Suprapubic skin (tissue), 4 donors: ENCODE measurements around the gene SECISBP2.

ENCODE experiments used
- CTCF ChIP-seq, 2 donors: fragments of 200-600 bp in 1 of 2; fragments of 450-650 bp in 1 of 2; sonication (generic) in 1 of 2; IDR thresholded peaks; one replicate each; pipeline ENCODE4 v1.5.1; 2016 to 2019; ENCODE audit warnings: antibody characterized with exemption in 2 of 2, mild to moderate bottlenecking in 1 of 2, moderate library complexity in 1 of 2
- POLR2A ChIP-seq, 2 donors: fragments of 450-650 bp; IDR thresholded peaks; one replicate each; pipeline ENCODE4 v1.6.1; 2017; ENCODE audit warnings: antibody characterized with exemption in 2 of 2, mild to moderate bottlenecking in 2 of 2, moderate library complexity in 2 of 2
- POLR2AphosphoS5 ChIP-seq, 3 donors: sonication (generic); formaldehyde crosslinking; IDR thresholded peaks; one replicate each; pipeline ENCODE4 v1.6.1; 2017; ENCODE audit warnings: antibody characterized with exemption in 3 of 3

- TF ChIP-seq POLR2AphosphoS5 (IDR thresholded peaks at IDR 0.05): no peak
- no peak for TF ChIP-seq POLR2A (IDR thresholded peaks at IDR 0.05)
- TF ChIP-seq CTCF (IDR thresholded peaks at IDR 0.05): no peak
Observed at GRCh38 chr9:89311346-89312221, 6.7 kb upstream of the SECISBP2 start.
